GM12872 (cell line): ENCODE data around the gene BCAP29.

Experiments used
- TF ChIP-seq, protein P1 (sequence below): IDR thresholded peaks from 3 replicates; pipeline ENCODE4 v1.5.1; 2011; ENCODE audit warnings: low read depth, mild to moderate bottlenecking, low read length, moderate library complexity; ENCODE audit not compliant: insufficient read depth

BCAP29 gene

DNA sequence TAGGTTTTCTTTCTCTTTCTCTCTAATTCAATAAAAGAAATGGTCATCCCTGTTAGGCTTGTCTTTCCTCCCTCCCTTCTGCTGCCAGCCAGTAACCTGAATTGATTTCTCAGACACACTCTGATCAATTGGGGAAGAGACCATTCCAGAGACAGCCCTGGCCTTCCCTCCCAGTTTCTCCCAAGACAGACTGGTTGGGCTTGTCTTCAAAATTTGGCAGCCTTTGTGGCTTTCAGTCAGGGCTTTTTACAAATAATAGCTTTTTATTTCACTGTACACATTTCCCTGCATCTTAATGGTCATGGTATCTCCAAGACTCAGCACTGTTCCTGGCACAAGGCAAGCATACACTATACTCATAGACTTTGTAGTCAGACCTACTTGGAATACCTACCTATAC is 33.9 kb downstream of the BCAP29 start:
- TF ChIP-seq, protein P1, sequence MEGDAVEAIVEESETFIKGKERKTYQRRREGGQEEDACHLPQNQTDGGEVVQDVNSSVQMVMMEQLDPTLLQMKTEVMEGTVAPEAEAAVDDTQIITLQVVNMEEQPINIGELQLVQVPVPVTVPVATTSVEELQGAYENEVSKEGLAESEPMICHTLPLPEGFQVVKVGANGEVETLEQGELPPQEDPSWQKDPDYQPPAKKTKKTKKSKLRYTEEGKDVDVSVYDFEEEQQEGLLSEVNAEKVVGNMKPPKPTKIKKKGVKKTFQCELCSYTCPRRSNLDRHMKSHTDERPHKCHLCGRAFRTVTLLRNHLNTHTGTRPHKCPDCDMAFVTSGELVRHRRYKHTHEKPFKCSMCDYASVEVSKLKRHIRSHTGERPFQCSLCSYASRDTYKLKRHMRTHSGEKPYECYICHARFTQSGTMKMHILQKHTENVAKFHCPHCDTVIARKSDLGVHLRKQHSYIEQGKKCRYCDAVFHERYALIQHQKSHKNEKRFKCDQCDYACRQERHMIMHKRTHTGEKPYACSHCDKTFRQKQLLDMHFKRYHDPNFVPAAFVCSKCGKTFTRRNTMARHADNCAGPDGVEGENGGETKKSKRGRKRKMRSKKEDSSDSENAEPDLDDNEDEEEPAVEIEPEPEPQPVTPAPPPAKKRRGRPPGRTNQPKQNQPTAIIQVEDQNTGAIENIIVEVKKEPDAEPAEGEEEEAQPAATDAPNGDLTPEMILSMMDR = no peak

GRCh38 chr7:107614425-107614824 is 34.4 kb downstream of the BCAP29 start:
- TF ChIP-seq, protein P1 = no peak

GRCh38 chr7:107615910-107616680 is 36.0 kb downstream of the BCAP29 start:
- TF ChIP-seq, protein P1 = no peak

- TF ChIP-seq, protein P1 = no peak
Measured at GRCh38 chr7:107622429-107622828, 42.4 kb downstream of the BCAP29 start.

DNA sequence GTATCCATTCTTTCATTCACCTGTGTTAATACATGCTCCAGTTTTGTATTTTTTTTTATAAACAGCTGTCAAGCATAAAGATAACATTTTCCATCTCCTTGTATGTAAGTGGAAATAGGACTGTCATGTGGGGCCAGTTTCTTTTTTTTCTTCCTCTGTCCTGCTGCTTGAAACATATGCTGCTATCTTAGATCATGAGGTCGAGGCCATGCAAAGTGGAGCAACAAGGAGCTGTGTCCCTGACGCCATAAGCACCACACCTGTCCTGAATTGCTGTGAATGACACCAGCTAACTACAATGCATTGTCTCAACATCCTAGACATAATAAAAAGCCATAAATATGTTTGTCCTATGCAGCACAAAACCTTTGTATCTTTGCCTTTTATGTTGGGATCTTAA is 42.8 kb downstream of the BCAP29 start:
- TF ChIP-seq, protein P1 = no peak

DNA sequence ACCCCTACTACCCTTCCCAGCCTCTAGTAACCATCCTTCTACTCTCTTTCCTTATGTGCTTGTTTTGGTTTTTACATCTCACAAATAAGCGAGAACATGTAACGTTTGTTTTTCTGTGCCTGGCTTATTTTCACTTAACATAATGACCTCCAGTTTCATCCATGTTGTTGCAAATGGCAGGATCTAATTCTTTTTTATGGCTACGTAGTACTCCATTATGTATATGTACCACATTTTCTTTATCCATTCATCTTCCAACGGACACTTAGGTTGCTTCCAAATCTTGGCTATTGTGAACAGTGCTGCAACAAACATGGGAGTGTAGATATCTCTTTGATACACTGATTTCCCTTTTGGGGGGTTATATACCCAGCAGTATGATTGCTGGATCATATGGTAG is 47.0 kb downstream of the BCAP29 start:
- TF ChIP-seq, protein P1 = no peak

- TF ChIP-seq, protein P1 = no peak
Measured at GRCh38 chr7:107628461-107629064, 48.5 kb downstream of the BCAP29 start.
